ENCODE measurements around the gene GRK2.

DNA sequence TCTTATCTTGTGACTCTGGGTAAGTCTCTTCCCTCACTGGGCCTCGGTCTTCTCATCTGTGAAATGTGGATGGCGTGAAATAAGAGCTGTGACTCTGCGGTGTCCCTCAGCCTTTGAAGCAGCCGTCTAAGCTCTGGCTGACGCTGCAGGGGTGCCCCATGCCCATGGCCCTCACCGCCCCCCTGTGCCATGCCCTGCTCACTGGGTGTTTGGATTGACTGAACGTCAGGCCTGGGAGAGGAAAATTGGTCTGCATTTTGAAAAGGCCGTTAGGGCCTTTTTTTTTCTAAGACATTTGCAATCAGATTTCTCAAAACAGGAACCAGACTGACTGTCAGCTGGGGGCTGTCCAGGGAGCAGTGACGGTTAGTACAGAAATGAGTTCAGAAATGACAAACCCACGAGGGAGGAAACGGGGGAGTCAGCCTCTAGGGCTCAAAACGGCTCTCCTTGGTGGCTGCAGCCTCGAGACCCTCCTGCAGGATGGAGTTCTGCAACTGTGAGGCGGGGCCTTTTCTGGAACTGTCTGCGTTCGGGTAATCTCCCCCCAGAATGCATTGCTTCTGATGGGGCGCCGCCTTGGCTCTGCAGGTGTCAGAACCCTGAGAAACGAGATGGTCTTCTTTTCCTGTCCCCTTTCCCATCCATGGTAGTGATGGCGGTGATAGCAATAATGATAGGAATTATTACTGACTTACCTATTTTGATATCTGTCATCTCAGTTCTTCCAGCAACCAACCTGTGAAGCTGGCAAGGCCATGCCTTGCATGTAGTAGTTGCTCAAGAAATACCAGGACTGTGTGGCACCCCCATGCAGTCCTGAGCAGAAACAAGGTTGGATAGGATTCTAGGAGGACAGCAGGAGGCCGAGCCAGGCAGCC is 2.0 kb downstream of the GRK2 start:
- TF ChIP-seq, protein P1, sequence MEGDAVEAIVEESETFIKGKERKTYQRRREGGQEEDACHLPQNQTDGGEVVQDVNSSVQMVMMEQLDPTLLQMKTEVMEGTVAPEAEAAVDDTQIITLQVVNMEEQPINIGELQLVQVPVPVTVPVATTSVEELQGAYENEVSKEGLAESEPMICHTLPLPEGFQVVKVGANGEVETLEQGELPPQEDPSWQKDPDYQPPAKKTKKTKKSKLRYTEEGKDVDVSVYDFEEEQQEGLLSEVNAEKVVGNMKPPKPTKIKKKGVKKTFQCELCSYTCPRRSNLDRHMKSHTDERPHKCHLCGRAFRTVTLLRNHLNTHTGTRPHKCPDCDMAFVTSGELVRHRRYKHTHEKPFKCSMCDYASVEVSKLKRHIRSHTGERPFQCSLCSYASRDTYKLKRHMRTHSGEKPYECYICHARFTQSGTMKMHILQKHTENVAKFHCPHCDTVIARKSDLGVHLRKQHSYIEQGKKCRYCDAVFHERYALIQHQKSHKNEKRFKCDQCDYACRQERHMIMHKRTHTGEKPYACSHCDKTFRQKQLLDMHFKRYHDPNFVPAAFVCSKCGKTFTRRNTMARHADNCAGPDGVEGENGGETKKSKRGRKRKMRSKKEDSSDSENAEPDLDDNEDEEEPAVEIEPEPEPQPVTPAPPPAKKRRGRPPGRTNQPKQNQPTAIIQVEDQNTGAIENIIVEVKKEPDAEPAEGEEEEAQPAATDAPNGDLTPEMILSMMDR (IDR thresholded peaks at IDR 0.05) = no peak
- TF ChIP-seq POLR2AphosphoS5 (IDR thresholded peaks at IDR 0.05) = no peak
